Ammon's horn (tissue), 1 donor: ENCODE data around the gene MATR3.
A peak's percentile ranks its signal among the peaks of the same experiment; 100 is the strongest.

Experiments used
- DNase-seq: peaks from one replicate; pipeline ENCODE4 v3.0.0-alpha.2; 2016; ENCODE audit warnings: low spot score

The MATR3 gene

DNA sequence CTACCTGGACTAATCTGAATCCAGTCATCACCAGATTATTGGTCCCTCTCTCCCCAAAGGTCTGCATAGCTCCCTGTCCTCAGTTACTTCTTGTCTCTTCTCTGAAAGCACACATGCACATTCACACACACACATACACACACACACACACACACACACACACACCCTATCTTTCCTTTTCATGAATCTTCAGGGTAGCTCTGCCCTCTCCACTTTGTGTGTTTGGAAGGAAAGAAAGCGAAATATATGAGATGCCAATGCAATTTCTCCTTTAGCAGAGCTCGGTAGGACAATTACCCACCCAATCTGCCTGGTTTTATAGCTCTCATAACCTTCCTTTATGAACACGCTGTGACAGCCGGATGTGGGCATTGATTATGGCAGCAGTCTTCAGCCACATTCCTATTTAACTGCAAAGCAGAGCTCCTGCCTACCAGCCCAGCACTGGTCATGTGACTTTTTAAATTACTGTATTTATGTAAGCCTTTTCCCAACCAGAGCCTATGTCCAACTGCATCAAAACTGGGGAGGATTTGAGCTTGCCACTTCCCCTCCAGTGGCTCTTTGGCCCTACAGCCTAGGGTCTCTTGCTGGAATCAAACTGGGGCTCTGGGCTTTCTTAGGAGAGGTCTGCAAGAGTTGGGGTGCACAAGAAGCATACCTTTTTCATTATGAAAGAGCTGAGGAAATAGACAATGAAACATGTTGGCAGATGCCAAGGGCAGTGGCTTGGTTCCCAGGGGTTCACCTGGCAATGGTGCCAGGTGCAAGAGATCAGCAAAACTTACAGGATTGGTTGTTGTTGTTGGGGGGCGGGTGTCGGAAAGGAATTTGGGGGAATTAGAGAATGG, 20.8 kb upstream of the MATR3 start:
- no peak for DNase-seq

DNA sequence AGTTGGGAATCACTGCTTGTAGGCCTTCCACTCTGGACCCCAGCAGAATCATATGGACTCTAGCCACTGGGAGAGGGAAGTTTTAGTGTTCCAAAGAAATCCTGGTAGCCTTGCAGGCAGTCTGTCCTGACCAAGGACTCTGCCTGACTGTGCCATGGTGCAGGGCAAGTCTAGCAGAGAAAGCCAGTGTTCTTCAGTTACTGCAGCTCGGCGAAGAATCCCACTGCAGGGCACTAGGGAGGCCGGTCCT, 20.3 kb upstream of the MATR3 start:
- no peak for DNase-seq

GRCh38 chr5:139273572-139274289, 19.8 kb upstream of the MATR3 start:
- peak; percentile 86 for DNase-seq

DNA sequence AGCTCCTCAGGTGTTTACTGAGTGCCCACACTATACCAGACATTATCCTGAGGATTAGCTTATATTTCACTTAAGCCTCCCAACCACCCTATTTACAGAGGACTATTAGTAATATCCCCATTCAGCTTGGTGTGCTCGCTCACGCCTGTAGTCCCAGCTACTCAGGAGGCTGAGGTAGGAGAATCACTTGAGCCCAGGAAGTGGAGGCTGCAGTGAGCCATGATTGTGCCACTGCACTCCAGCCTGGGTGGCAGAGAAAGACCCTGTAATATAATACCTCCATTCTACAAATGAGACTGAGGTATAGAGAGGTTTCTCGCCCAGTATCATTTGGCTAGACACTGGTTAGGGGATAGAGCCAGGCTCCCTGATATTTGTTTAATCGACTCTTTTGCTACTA, 18.0 kb upstream of the MATR3 start:
- DNase-seq: no peak

DNA sequence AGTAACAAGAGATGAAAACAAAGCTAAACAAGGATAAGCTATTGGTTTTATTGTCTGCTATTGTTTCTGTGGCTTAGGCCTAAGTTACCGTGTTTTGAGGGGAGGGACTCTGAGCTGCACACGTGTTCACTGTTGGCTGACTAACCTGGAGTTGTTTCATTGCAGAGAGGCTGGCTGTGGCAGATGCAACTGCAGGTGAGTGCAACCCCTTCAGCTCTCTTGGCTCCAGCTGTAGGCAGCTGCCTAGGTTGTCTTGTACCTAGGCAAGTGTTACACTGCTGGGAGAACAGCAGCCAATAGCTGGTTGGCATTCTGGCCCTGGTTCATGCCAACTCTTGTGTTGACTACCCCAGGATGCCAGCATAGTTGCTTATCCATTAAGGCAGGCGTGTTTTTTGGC, 17.6 kb upstream of the MATR3 start:
- no peak for DNase-seq

GRCh38 chr5:139276426-139276825, 17.1 kb upstream of the MATR3 start:
- DNase-seq: no peak

GRCh38 chr5:139277171-139277570, 16.4 kb upstream of the MATR3 start:
- DNase-seq: peak; percentile 58

DNA sequence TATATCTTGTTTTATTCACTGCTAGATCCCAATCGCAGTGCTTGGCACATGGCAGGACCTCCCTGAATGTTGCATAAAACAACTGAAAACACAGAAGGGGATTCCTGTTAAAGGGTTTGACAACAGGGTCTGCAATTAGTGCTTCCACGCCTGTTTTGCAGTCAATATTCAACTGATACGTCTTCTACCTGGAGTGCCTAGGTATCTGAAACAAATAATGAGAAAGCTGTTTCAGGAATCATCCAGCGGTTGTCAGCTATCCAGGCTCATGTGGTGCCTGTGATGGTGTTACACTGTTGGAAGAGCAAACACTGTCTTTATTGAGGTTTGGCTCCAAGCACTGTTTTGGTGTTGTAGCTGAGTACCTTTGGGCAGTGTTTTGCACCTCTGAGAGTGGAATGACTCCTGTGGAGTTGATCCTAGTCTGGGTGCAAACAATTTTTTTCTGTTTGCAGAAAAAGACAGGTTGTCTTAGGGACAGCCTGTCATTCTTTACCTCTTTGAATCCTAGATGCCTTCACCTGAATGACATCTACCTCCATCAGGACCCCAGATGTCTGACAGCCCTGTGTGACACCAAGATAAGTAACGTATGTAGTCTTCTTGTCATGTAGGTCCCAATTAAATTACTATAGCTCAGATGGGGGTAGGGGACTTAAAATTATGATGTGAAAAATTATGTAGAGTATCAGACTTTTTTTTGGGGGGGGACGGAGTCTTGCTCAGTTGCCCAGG, 14.8 kb upstream of the MATR3 start:
- DNase-seq: no peak

DNA sequence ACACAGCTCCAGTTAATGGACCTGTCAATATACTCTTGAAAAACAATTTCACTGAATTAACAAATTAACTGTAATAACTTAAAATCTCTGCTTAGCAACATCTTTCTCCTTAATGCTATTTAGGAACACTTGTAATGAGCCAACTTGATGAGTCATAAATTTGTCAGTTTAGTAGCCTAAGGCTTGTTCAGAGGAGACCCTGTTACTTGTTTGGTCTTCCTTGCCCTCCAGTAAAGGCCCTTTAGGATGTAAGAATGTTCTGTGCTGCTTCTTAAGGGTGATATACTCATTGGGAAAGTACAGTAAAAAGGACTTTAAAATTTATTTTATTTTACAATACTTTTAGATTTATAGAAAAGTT, 11.4 kb upstream of the MATR3 start:
- no peak for DNase-seq

DNA sequence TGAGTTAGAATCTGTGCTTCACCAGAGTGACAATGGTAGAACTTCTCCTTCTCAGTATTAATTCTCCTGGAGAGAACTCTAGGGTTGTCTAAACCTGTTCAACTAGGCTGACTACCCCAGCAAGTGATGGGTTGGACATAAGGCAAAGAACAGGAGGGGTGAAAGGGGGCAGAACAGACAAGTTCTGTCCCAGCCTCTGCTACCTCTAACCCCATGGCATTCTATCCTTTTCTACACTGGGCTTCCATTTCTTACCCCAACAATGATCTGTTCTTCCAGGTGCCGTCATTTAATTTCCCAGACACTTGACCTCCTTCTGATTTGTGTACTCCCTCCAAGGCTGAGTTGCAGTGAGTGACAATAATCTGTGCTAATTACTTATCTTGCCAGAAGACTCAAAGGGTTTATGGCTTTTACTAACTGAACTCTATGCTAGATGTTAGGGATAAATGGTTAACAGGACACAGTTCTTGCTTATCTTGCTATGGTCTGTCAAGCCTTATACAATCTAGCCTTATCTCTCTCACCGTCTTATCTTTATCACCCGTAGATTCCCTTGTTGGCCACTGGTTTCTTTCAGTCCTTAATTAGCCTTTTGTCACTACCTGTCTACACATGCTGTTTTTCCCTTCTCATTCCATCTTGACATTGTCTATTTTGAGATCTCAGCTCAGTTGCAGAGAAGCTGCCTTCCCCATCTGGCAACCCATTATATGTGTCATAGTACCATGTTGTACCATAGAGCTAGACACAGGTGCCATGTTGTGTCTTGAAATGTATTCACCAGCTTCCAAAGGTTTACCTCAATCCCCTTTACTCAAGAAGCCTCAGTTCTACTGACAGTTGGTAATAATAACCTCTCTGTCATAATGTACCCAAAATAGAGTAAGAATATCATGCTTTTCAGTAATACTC, 10.0 kb upstream of the MATR3 start:
- no peak for DNase-seq

- DNase-seq: no peak
Measured at GRCh38 chr5:139284295-139284694, 9.2 kb upstream of the MATR3 start.

DNA sequence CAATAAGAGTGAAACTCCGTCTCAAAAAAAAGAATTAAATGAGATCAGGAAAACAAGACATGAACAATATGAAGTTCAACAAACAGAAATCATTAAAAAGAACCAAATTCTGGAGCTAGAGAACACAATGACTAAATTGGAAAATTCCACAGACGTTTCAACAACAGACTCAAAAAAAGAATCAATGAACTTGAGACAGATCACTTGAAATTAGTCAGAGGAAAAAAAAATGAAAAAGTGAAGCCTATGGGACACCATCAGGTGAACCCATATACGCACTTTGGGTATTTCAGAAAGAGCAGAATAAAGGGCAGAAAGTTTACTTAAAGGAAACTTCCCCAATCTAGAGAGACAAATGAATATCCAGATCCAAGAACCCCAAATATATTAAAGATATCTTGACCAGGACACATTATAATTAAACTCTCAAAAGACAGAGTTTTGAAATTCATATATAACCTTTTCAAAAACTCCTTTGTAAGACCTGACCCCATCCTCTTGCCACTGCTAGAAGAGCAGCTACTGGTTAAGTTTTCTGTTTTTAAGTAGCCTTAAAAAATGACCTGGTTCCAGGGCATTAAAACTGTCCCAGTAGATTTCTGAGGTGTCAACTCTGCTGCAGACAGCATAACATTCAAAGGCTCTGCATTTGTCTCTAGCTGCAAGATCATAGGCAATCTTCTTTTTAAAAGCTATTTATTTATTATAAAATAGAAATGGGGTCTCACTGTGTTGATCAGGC, 7.7 kb upstream of the MATR3 start:
- no peak for DNase-seq

DNA sequence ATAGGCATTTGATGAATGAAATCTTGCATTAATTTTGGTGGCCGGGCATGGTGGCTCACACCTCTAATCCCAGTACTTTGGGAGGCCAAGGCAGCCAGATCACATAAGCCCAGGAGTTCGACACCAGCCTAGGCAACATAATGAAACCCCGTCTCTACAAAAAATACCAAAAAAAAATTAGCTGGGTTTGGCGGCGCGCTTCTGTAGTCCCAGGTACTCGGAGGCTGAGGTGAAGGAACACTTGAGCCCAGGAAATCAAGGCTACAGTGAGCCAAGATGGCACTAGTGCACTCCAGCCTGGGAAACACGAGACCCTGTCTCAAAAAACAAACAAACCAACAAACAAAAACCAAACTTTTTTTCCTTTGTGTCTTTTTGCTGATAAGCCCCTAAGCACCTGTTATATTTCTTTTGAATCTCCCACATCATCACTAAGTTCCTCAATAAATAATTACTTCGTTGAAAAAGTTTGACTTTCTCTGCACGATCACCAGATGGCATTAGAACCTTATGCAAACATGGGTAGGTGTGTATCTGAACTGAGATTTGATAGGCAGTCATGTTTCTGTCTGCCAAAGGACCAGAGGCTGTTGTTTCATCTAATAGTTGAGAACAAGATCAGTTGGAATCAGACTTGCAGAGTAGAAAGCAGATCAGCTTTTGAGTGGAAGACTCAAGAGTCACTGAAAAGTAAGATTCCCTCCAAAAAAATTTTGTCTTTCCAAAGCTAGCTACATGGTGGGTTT, 5.5 kb upstream of the MATR3 start:
- DNase-seq: no peak

GRCh38 chr5:139291051-139291450, 2.5 kb upstream of the MATR3 start:
- no peak for DNase-seq

DNA sequence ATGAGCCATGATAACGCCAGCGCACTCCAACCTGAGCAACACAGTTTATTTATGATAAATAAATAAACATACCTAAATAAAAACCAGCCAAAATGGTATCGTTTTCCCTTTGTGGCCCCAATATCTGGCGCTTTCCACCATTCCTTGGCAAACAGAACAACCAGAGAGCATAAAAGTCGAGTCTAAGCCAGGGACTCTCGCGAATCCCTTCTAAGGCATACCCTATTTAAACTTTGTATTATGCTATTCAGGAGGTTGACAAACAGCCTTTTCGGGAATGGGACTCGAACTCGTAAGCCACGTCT, 386 bp upstream of the MATR3 start:
- no peak for DNase-seq

DNA sequence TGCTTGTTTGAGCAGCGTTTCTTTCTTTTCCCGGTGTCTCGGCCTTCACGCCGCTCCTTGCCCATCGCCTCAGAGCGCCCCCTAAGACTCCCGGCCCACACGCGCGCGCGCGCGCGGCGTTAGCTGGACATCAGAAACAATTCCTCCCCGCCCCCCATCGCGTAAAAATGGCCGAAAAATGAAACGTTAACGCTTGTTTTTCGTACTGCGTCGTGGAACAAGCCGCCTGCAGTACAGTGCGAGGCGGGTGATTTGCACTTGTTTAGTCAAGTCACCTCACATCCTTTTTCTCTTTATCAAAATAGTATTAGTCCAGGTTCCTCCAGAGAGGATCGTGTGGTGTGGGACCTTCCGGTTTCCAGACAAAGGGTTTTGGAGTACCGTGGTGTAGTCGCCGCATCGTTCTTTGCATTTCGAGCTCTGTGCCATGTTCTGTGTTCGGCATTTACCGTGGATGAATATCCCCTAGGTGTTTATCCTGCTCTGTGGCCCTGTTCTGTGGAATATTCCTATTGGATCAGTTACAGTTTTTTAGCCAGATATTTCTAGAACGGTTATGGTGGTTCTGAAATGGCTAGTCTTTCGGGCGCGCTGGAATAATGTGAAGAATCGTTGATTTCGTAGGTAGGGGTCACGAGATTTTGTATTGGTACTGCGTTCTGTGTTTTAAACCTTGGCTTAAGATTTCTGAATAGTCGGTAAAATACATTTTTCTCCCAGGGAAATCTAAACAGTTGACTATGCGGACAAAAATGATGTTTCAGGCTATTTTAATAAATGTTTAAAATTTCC, 1.0 kb downstream of the MATR3 start:
- DNase-seq: peak; percentile 72

DNA sequence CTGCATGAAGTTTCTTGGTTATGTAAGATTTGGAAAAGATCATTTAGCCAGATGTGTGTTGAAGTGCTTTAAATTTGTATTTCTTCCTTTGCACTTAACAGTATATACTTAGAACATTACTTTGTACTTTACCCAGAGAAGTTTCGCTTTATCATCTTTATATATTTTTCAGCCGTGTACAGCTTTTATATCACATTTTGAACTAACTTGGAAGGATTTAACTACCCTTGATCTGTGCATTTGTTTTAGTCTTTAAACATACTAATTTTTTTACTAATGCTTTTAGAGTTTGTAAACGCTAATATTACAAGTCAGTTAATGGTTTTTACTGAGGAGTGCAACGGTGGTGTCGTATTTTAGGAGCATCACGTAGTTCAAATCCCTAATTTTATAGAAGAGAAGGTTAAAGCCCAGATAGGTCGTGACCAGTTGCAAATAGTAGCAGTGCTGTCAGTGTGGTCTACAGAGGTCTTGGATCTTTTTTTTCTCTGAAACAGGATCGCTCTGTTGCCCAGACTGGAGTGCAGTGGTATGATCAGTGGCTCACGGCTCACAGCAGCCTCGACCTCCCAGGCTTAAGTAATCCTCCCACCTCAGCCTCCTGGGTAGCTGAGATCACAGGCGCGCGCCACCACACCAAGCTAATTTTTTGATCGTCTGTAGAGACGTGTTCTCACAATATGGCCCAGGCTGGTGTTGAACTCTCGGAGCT, 2.0 kb downstream of the MATR3 start:
- DNase-seq: no peak

GRCh38 chr5:139296198-139296597, 2.7 kb downstream of the MATR3 start:
- DNase-seq: no peak

GRCh38 chr5:139296862-139297326, 3.4 kb downstream of the MATR3 start:
- DNase-seq: no peak
